ENCODE data around the gene MMD2. TPM values are rescaled to one million over a fixed set of nuclear protein-coding genes. Genes with fewer than 3 reads are reported as not detected.

MMD2 gene
- total and polyA plus RNA-seq, 2 donors (not counting 1 experiment from before 2014, with no cell fraction given): not detected

GRCh38 chr7:4885317-4885807 lies 73.6 kb downstream of the MMD2 start:
- H3K4me1 ChIP-seq (ENCODE audit: control insufficient read depth, extremely low read depth, insufficient read depth, low read length): peaks cover 8% of the 10 kb centered on the region
- no peak overlapping the region for H3K4me2 ChIP-seq (ENCODE audit: extremely low read depth, insufficient read depth, low read length)
- H2AFZ ChIP-seq (ENCODE audit: low read length): no peak overlapping the region
- H3K27ac ChIP-seq (ENCODE audit: insufficient read depth, low read length): no peak overlapping the region
- TF ChIP-seq EZH2 (IDR thresholded peaks at IDR 0.05; ENCODE audit: low read length, missing control alignments): no peak
- TF ChIP-seq CTCF (conservative IDR thresholded peaks at IDR 0.05 in 1 of 2, IDR thresholded peaks at IDR 0.05 in 1 of 2; ENCODE audit: low read depth in 1 of 2, low read length in 2 of 2): no peak
- H3K4me3 ChIP-seq (replicated peaks in 1 of 4; ENCODE audit: control extremely low read depth in 1 of 4, insufficient read depth in 1 of 4, low read depth in 3 of 4, low read length in 4 of 4): no peak overlapping the region
- no peaks in the 10 kb centered on the region for H3K79me2 ChIP-seq (ENCODE audit: control insufficient read depth, insufficient read depth, low read length)
- H3K27me3 ChIP-seq (ENCODE audit: control insufficient read depth, insufficient read depth, low read length): no peaks in the 10 kb centered on the region
- H3K9me3 ChIP-seq (ENCODE audit: control insufficient read depth, insufficient read depth, low read depth, low read length): no peaks in the 10 kb centered on the region
- H3K36me3 ChIP-seq (ENCODE audit: control insufficient read depth, insufficient read depth, low read length): no peaks in the 10 kb centered on the region
- H4K20me1 ChIP-seq (ENCODE audit: control insufficient read depth, extremely low read depth, insufficient read depth, low read length): no peaks in the 10 kb centered on the region
- DNase-seq (ENCODE audit: low read depth in 2 of 2): no peak
- H3K9ac ChIP-seq (ENCODE audit: insufficient read depth, low read length): no peak overlapping the region

DNA sequence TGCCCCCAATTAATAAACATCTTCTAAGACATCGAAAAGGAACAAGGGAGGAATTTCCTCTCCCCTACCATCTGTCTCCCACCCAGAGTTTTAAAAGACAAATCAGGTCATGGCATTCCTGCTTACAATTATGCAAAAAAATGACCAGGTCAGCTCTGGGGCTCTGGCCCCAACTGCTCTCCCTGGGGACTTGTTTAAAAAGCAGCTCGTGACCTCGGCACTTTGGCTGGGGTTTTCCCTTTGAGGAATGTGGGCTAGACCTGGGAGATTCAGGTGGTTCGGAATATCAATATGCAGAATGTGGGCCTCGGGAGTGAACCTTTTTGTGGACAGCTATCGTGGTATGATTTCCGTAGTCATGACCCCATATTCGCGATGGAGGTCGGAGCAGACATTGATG lies 74.8 kb downstream of the MMD2 start:
- H3K27ac ChIP-seq (ENCODE audit: insufficient read depth, low read length): no peak overlapping the region
- no peaks in the 10 kb centered on the region for H3K36me3 ChIP-seq (ENCODE audit: control insufficient read depth, insufficient read depth, low read length)
- TF ChIP-seq CTCF (conservative IDR thresholded peaks at IDR 0.05 in 1 of 2, IDR thresholded peaks at IDR 0.05 in 1 of 2; ENCODE audit: low read depth in 1 of 2, low read length in 2 of 2): no peak
- TF ChIP-seq EZH2 (IDR thresholded peaks at IDR 0.05; ENCODE audit: low read length, missing control alignments): no peak
- no peaks in the 10 kb centered on the region for H4K20me1 ChIP-seq (ENCODE audit: control insufficient read depth, extremely low read depth, insufficient read depth, low read length)
- no peak overlapping the region for H3K4me2 ChIP-seq (ENCODE audit: extremely low read depth, insufficient read depth, low read length)
- H2AFZ ChIP-seq (ENCODE audit: low read length): no peak overlapping the region
- no peaks in the 10 kb centered on the region for H3K27me3 ChIP-seq (ENCODE audit: control insufficient read depth, insufficient read depth, low read length)
- H3K4me1 ChIP-seq (ENCODE audit: control insufficient read depth, extremely low read depth, insufficient read depth, low read length): peaks cover 8% of the 10 kb centered on the region
- H3K79me2 ChIP-seq (ENCODE audit: control insufficient read depth, insufficient read depth, low read length): no peaks in the 10 kb centered on the region
- H3K9ac ChIP-seq (ENCODE audit: insufficient read depth, low read length): no peak overlapping the region
- DNase-seq (ENCODE audit: low read depth in 2 of 2): no peak
- no peaks in the 10 kb centered on the region for H3K9me3 ChIP-seq (ENCODE audit: control insufficient read depth, insufficient read depth, low read depth, low read length)
- H3K4me3 ChIP-seq (replicated peaks in 1 of 4; ENCODE audit: control extremely low read depth in 1 of 4, insufficient read depth in 1 of 4, low read depth in 3 of 4, low read length in 4 of 4): no peak overlapping the region

DNA sequence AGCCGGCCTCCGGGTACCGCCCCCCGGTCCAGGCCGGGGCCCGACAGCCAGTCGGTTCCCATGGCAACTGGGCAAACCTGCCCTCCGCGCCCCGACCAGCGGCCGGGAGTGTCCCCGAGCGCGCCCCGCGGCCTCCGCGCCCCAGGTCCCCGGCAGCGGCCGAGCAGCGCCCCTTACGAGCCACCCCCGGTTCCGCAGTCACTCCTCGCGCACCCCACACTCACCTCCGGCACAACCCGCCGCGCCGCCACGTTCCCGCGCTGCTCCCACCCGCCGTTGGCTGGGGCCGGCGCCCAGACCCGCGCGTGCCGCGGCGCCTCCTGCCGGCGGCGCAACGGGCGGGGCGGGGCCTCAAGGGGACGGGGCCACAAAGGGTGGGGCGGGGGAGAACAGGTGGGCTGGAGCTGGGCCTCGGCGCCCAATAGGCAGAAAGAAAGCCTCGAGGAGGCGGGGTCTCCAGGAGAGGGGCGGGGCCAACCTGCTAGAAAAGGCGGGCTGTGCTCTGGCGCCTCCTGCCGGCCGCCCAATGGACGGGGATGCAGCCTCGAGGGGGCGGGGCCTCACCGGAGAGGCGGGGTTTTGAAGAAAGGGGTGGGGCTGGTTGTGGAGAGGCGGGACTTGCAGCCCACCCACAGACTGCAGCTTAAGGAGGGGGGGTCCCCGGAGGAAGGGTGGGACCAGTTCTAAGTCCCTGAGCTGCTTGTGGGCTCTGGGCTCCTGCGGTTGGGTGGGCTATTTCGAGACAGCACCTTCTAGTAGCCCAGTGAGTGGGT lies 75.4 kb downstream of the MMD2 start, which contains the start of gene RADIL:
Gene RADIL (minus strand): TSS at position 345 of the 773 bp plus-strand sequence. CDS start 5,577 bp downstream, outside the sequence.
- peak; percentile 67 to 87 for DNase-seq (ENCODE audit: low read depth in 2 of 2)
- peak within 1 kb of the TSS; percentile 34 to 59 (median 54) for H3K4me3 ChIP-seq (replicated peaks in 1 of 4; ENCODE audit: control extremely low read depth in 1 of 4, insufficient read depth in 1 of 4, low read depth in 3 of 4, low read length in 4 of 4)
- TF ChIP-seq EZH2 (IDR thresholded peaks at IDR 0.05; ENCODE audit: low read length, missing control alignments) (no peak), CTCF (conservative IDR thresholded peaks at IDR 0.05 in 1 of 2, IDR thresholded peaks at IDR 0.05 in 1 of 2; ENCODE audit: low read depth in 1 of 2, low read length in 2 of 2) (peak; percentile 63 to 68)
- peak within 1 kb of the TSS; percentile 87 for H3K27ac ChIP-seq (ENCODE audit: insufficient read depth, low read length)
- H3K79me2 ChIP-seq (ENCODE audit: control insufficient read depth, insufficient read depth, low read length): no peaks in the 10 kb centered on the region
- H3K36me3 ChIP-seq (ENCODE audit: control insufficient read depth, insufficient read depth, low read length): no peaks in the 10 kb centered on the region
- H3K4me1 ChIP-seq (ENCODE audit: control insufficient read depth, extremely low read depth, insufficient read depth, low read length): peaks cover 8% of the 10 kb centered on the region
- H3K9me3 ChIP-seq (ENCODE audit: control insufficient read depth, insufficient read depth, low read depth, low read length): no peaks in the 10 kb centered on the region
- peak within 1 kb of the TSS; percentile 66 for H3K9ac ChIP-seq (ENCODE audit: insufficient read depth, low read length)
- H2AFZ ChIP-seq (ENCODE audit: low read length): peak within 1 kb of the TSS; percentile 94
- H4K20me1 ChIP-seq (ENCODE audit: control insufficient read depth, extremely low read depth, insufficient read depth, low read length): no peaks in the 10 kb centered on the region
- no peaks in the 10 kb centered on the region for H3K27me3 ChIP-seq (ENCODE audit: control insufficient read depth, insufficient read depth, low read length)
- peak within 1 kb of the TSS; percentile 99 for H3K4me2 ChIP-seq (ENCODE audit: extremely low read depth, insufficient read depth, low read length)

Data from fibroblast of lung (primary cell).